GM19467 (cell line): Measurements from ENCODE around the gene TAS2R60.

Source experiments
- ATAC-seq: cut with Tn5 transposase; IDR thresholded peaks from one replicate; pipeline ENCODE4 v1.9.1; 2021; ENCODE audit warnings: mild to moderate bottlenecking, moderate library complexity; ENCODE audit not compliant: unreplicated experiment

Gene TAS2R60

GRCh38 chr7:143437578-143437977 lies 5.7 kb upstream of the TAS2R60 start:
- peak; percentile 46 for ATAC-seq

GRCh38 chr7:143439866-143440265 lies 3.4 kb upstream of the TAS2R60 start:
- ATAC-seq, result no peak

GRCh38 chr7:143444063-143444782 lies 970 bp downstream of the TAS2R60 start:
- no peak for ATAC-seq

- no peak for ATAC-seq
These were observed 1.5 kb downstream of the TAS2R60 start for GRCh38 chr7:143444785-143445184.

GRCh38 chr7:143447466-143447865 lies 4.2 kb downstream of the TAS2R60 start:
- no peak for ATAC-seq

- ATAC-seq, result no peak
These were observed 5.2 kb downstream of the TAS2R60 start for GRCh38 chr7:143448429-143448828.

GRCh38 chr7:143449793-143450192 lies 6.5 kb downstream of the TAS2R60 start:
- no peak for ATAC-seq

- no peak for ATAC-seq
These were observed 7.9 kb downstream of the TAS2R60 start for GRCh38 chr7:143451122-143451521.

- no peak for ATAC-seq
These were observed 8.5 kb downstream of the TAS2R60 start for GRCh38 chr7:143451746-143452145.

GRCh38 chr7:143452495-143452894 lies 9.2 kb downstream of the TAS2R60 start:
- no peak for ATAC-seq

GRCh38 chr7:143454091-143454680 lies 10.9 kb downstream of the TAS2R60 start:
- ATAC-seq, result no peak

GRCh38 chr7:143455491-143455890 lies 12.2 kb downstream of the TAS2R60 start:
- ATAC-seq, result no peak

- no peak for ATAC-seq
These were observed 12.7 kb downstream of the TAS2R60 start for GRCh38 chr7:143455942-143456341.

GRCh38 chr7:143456992-143457793 lies 13.9 kb downstream of the TAS2R60 start:
- no peak for ATAC-seq

- ATAC-seq, result no peak
These were observed 15.0 kb downstream of the TAS2R60 start for GRCh38 chr7:143458263-143458662.

- no peak for ATAC-seq
These were observed 15.4 kb downstream of the TAS2R60 start for GRCh38 chr7:143458681-143459080.

GRCh38 chr7:143459359-143459758 lies 16.1 kb downstream of the TAS2R60 start:
- ATAC-seq, result no peak

- no peak for ATAC-seq
These were observed 17.2 kb downstream of the TAS2R60 start for GRCh38 chr7:143460271-143460979.

- no peak for ATAC-seq
These were observed 18.8 kb downstream of the TAS2R60 start for GRCh38 chr7:143462045-143462444.

GRCh38 chr7:143463556-143463955 lies 20.3 kb downstream of the TAS2R60 start:
- ATAC-seq, result no peak

- no peak for ATAC-seq
These were observed 20.7 kb downstream of the TAS2R60 start for GRCh38 chr7:143463957-143464356.
